K562 (cell line): ENCODE data around the gene CYTH4.

Experiments
- ARID1B ChIP-seq: fragments of 450-650 bp; IDR thresholded peaks from 2 replicates; pipeline ENCODE4 v1.6.1; 2016; ENCODE audit warnings: antibody characterized with exemption, mild to moderate bottlenecking, inconsistent platforms
- TBL1XR1 ChIP-seq, 2 experiments: IDR thresholded peaks; 2 replicates each; pipeline ENCODE4 v1.6.1; 2012; ENCODE audit warnings: improper control_type of control experiment in 2 of 2, low read length in 2 of 2, mild to moderate bottlenecking in 1 of 2
- TF ChIP-seq, protein P1 (sequence below): sonication (generic); formaldehyde crosslinking; IDR thresholded peaks from 2 replicates; pipeline ENCODE4 v1.5.0; 2020; ENCODE audit warnings: missing genetic modification reagents
- TF ChIP-seq, protein P2 (sequence below): fragments of 150-350 bp; IDR thresholded peaks from 2 replicates; pipeline ENCODE4 v1.6.1; 2014; ENCODE audit warnings: low read depth, mild to moderate bottlenecking, low read length, borderline replicate concordance
- TF ChIP-seq, protein P3 (sequence below), 3 experiments: IDR thresholded peaks in 2 of 3; conservative IDR thresholded peaks in 1 of 3; 2 replicates each; pipeline ENCODE4 v1.5.1; 2011 to 2012; ENCODE audit warnings: low read length in 3 of 3, mild to moderate bottlenecking in 3 of 3, control low read depth in 2 of 3, improper control_type of control experiment in 1 of 3, inconsistent platforms in 1 of 3, low read depth in 1 of 3, mixed read lengths in 1 of 3, moderate library complexity in 1 of 3; ENCODE audit not compliant: insufficient read depth in 2 of 3

DNA sequence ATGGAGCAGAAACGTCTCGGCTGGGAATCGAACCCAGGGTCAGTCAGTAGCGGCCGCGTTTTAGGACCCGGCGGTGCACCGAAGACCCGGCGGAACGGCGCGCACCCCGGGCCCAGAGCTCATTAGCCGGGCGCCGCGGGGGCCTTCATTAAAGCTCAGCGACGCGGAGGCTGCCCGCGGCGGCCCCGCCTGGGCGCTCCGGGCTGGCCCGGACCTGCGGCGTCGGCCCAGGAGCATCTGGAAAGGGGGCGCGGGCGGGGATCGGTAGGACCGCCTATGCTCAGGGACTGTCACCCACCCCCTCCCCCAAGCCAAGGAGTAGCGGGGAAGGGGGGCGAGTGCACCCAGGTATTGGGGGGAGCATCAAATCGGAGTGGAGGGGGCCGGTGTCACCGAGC lies 52.2 kb downstream of the CYTH4 start:
- TF ChIP-seq, protein P1, sequence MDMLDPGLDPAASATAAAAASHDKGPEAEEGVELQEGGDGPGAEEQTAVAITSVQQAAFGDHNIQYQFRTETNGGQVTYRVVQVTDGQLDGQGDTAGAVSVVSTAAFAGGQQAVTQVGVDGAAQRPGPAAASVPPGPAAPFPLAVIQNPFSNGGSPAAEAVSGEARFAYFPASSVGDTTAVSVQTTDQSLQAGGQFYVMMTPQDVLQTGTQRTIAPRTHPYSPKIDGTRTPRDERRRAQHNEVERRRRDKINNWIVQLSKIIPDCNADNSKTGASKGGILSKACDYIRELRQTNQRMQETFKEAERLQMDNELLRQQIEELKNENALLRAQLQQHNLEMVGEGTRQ (CRISPR knock-in tag) = no peak
- TF ChIP-seq TBL1XR1 (IDR thresholded peaks at IDR 0.05; ENCODE audit: low read length in 2 of 2) = no peak
- TF ChIP-seq, protein P2, sequence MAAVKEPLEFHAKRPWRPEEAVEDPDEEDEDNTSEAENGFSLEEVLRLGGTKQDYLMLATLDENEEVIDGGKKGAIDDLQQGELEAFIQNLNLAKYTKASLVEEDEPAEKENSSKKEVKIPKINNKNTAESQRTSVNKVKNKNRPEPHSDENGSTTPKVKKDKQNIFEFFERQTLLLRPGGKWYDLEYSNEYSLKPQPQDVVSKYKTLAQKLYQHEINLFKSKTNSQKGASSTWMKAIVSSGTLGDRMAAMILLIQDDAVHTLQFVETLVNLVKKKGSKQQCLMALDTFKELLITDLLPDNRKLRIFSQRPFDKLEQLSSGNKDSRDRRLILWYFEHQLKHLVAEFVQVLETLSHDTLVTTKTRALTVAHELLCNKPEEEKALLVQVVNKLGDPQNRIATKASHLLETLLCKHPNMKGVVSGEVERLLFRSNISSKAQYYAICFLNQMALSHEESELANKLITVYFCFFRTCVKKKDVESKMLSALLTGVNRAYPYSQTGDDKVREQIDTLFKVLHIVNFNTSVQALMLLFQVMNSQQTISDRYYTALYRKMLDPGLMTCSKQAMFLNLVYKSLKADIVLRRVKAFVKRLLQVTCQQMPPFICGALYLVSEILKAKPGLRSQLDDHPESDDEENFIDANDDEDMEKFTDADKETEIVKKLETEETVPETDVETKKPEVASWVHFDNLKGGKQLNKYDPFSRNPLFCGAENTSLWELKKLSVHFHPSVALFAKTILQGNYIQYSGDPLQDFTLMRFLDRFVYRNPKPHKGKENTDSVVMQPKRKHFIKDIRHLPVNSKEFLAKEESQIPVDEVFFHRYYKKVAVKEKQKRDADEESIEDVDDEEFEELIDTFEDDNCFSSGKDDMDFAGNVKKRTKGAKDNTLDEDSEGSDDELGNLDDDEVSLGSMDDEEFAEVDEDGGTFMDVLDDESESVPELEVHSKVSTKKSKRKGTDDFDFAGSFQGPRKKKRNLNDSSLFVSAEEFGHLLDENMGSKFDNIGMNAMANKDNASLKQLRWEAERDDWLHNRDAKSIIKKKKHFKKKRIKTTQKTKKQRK = no peak
- no peak for TF ChIP-seq ARID1B
- TF ChIP-seq, protein P3, sequence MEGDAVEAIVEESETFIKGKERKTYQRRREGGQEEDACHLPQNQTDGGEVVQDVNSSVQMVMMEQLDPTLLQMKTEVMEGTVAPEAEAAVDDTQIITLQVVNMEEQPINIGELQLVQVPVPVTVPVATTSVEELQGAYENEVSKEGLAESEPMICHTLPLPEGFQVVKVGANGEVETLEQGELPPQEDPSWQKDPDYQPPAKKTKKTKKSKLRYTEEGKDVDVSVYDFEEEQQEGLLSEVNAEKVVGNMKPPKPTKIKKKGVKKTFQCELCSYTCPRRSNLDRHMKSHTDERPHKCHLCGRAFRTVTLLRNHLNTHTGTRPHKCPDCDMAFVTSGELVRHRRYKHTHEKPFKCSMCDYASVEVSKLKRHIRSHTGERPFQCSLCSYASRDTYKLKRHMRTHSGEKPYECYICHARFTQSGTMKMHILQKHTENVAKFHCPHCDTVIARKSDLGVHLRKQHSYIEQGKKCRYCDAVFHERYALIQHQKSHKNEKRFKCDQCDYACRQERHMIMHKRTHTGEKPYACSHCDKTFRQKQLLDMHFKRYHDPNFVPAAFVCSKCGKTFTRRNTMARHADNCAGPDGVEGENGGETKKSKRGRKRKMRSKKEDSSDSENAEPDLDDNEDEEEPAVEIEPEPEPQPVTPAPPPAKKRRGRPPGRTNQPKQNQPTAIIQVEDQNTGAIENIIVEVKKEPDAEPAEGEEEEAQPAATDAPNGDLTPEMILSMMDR (IDR thresholded peaks at IDR 0.05 in 2 of 3, conservative IDR thresholded peaks at IDR 0.05 in 1 of 3; ENCODE audit: insufficient read depth in 2 of 3, low read depth in 1 of 3, low read length in 3 of 3) = no peak
